ENCODE measurements around the gene ASXL3. TPM values are rescaled to one million over a fixed set of nuclear protein-coding genes. Genes with fewer than 3 reads are reported as not detected.

ASXL3 gene
- total and polyA plus RNA-seq, 2 donors, result 0.11 to 0.42 TPM

GRCh38 chr18:33745151-33745795 lies 167.3 kb downstream of the ASXL3 start:
- H3K27ac ChIP-seq (ENCODE audit: low read depth in 1 of 2, low read length in 1 of 2), result no peak overlapping the region
- 95% methylated on average over 8 of the region's 8 CpGs for WGBS

GRCh38 chr18:33745871-33746545 lies 168.0 kb downstream of the ASXL3 start:
- Histone ChIP-seq H3K36me3 (ENCODE audit: control insufficient read depth in 2 of 2, insufficient read depth in 2 of 2, low read length in 1 of 2) (no peaks in the 10 kb centered on the region), H3K4me1 (ENCODE audit: control insufficient read depth in 2 of 2, insufficient read depth in 2 of 2, low read length in 2 of 2) (no peaks in the 10 kb centered on the region), H3K4me3 (ENCODE audit: low read length in 2 of 2) (no peak overlapping the region), H3K27ac (ENCODE audit: low read depth in 1 of 2, low read length in 1 of 2) (no peak overlapping the region), H3K9me3 (ENCODE audit: control insufficient read depth in 2 of 2, insufficient read depth in 1 of 2, low read length in 1 of 2) (no peaks in the 10 kb centered on the region), H3K27me3 (ENCODE audit: control insufficient read depth in 2 of 2, insufficient read depth in 1 of 2, low read length in 1 of 2) (no peaks in the 10 kb centered on the region)
- WGBS, result 95% methylated on average over 16 of the region's 16 CpGs
- no peak for DNase-seq (ENCODE audit: low read depth in 6 of 9, low spot score in 9 of 9)

More at GRCh38 chr18:33745151-33745795, 167.3 kb downstream of the ASXL3 start:
- no peak overlapping the region for H3K4me3 ChIP-seq (ENCODE audit: low read length in 2 of 2)
- H3K36me3 ChIP-seq (ENCODE audit: control insufficient read depth in 2 of 2, insufficient read depth in 2 of 2, low read length in 1 of 2), result no peaks in the 10 kb centered on the region
- no peaks in the 10 kb centered on the region for H3K9me3 ChIP-seq (ENCODE audit: control insufficient read depth in 2 of 2, insufficient read depth in 1 of 2, low read length in 1 of 2)
- DNase-seq (ENCODE audit: low read depth in 6 of 9, low spot score in 9 of 9), result no peak
- H3K27me3 ChIP-seq (ENCODE audit: control insufficient read depth in 2 of 2, insufficient read depth in 1 of 2, low read length in 1 of 2), result no peaks in the 10 kb centered on the region
- H3K4me1 ChIP-seq (ENCODE audit: control insufficient read depth in 2 of 2, insufficient read depth in 2 of 2, low read length in 2 of 2), result no peaks in the 10 kb centered on the region

GRCh38 chr18:33749834-33750233 lies 171.8 kb downstream of the ASXL3 start:
- H3K27ac ChIP-seq (ENCODE audit: low read depth in 1 of 2, low read length in 1 of 2), result no peak overlapping the region
- H3K9me3 ChIP-seq (ENCODE audit: control insufficient read depth in 2 of 2, insufficient read depth in 1 of 2, low read length in 1 of 2), result no peaks in the 10 kb centered on the region
- WGBS, result 40% methylated on average over 9 of the region's 9 CpGs
- H3K4me3 ChIP-seq (ENCODE audit: low read length in 2 of 2), result no peak overlapping the region
- no peak for DNase-seq (ENCODE audit: low read depth in 6 of 9, low spot score in 9 of 9)
- H3K36me3 ChIP-seq (ENCODE audit: control insufficient read depth in 2 of 2, insufficient read depth in 2 of 2, low read length in 1 of 2), result no peaks in the 10 kb centered on the region
- no peaks in the 10 kb centered on the region for H3K27me3 ChIP-seq (ENCODE audit: control insufficient read depth in 2 of 2, insufficient read depth in 1 of 2, low read length in 1 of 2)
- no peaks in the 10 kb centered on the region for H3K4me1 ChIP-seq (ENCODE audit: control insufficient read depth in 2 of 2, insufficient read depth in 2 of 2, low read length in 2 of 2)

DNA sequence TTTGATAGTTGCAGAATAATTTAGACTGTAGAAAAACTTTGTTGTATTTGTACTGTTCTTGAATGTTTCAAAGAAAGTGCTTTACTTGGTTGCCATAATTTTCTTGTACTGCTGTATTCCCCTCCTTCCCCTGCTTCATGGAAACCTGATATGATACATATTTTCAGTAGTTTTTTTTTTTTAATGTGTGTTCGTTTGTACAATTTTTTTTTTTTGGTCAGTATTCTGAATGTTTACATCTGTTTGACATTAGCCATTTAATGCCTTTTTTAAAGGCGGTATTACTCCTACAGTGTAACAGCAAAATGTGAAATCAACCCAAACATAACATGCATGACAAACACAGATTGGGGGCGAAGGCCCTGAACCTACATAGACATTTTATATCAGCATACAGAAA lies 172.3 kb downstream of the ASXL3 start:
- Histone ChIP-seq H3K4me3 (ENCODE audit: low read length in 2 of 2) (no peak overlapping the region), H3K27me3 (ENCODE audit: control insufficient read depth in 2 of 2, insufficient read depth in 1 of 2, low read length in 1 of 2) (no peaks in the 10 kb centered on the region), H3K36me3 (ENCODE audit: control insufficient read depth in 2 of 2, insufficient read depth in 2 of 2, low read length in 1 of 2) (no peaks in the 10 kb centered on the region), H3K27ac (ENCODE audit: low read depth in 1 of 2, low read length in 1 of 2) (no peak overlapping the region), H3K9me3 (ENCODE audit: control insufficient read depth in 2 of 2, insufficient read depth in 1 of 2, low read length in 1 of 2) (no peaks in the 10 kb centered on the region), H3K4me1 (ENCODE audit: control insufficient read depth in 2 of 2, insufficient read depth in 2 of 2, low read length in 2 of 2) (no peaks in the 10 kb centered on the region)
- DNase-seq (ENCODE audit: low read depth in 6 of 9, low spot score in 9 of 9), result no peak
- WGBS, result 90% methylated on average over 3 of the region's 3 CpGs

- peak in 1 of 9 donors; percentile 20 for DNase-seq (ENCODE audit: low read depth in 6 of 9, low spot score in 9 of 9)
- Histone ChIP-seq H3K9me3 (ENCODE audit: control insufficient read depth in 2 of 2, insufficient read depth in 1 of 2, low read length in 1 of 2) (no peaks in the 10 kb centered on the region), H3K36me3 (ENCODE audit: control insufficient read depth in 2 of 2, insufficient read depth in 2 of 2, low read length in 1 of 2) (no peaks in the 10 kb centered on the region), H3K4me1 (ENCODE audit: control insufficient read depth in 2 of 2, insufficient read depth in 2 of 2, low read length in 2 of 2) (no peaks in the 10 kb centered on the region), H3K27ac (ENCODE audit: low read depth in 1 of 2, low read length in 1 of 2) (no peak overlapping the region), H3K27me3 (ENCODE audit: control insufficient read depth in 2 of 2, insufficient read depth in 1 of 2, low read length in 1 of 2) (no peaks in the 10 kb centered on the region), H3K4me3 (ENCODE audit: low read length in 2 of 2) (no peak overlapping the region)
- WGBS, result 53% methylated on average over 4 of the region's 4 CpGs
Observed at GRCh38 chr18:33751613-33752221, 173.7 kb downstream of the ASXL3 start.

DNA sequence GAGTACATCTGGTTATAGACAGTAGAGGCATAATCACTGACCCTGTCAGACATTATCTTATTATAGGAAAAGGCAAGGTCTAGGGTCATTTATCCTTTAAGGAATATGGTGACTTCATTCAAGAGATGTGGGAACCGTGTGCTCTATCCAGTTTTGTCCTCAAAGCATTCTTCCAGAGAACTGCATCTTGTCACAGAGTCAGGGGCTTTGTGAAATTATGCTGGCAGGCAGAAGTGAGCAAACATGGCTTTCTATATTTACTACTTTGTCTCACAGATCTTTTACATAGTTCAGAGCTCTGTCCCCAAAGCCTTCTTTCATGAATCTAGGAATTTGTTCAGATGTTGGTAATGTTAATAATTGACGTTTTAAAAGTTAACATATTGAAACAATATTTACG lies 177.4 kb downstream of the ASXL3 start:
- WGBS, result 90% methylated on average over 3 of the region's 3 CpGs
- Histone ChIP-seq H3K4me1 (ENCODE audit: control insufficient read depth in 2 of 2, insufficient read depth in 2 of 2, low read length in 2 of 2) (no peaks in the 10 kb centered on the region), H3K9me3 (ENCODE audit: control insufficient read depth in 2 of 2, insufficient read depth in 1 of 2, low read length in 1 of 2) (no peaks in the 10 kb centered on the region), H3K27me3 (ENCODE audit: control insufficient read depth in 2 of 2, insufficient read depth in 1 of 2, low read length in 1 of 2) (no peaks in the 10 kb centered on the region), H3K36me3 (ENCODE audit: control insufficient read depth in 2 of 2, insufficient read depth in 2 of 2, low read length in 1 of 2) (no peaks in the 10 kb centered on the region), H3K27ac (ENCODE audit: low read depth in 1 of 2, low read length in 1 of 2) (no peak overlapping the region), H3K4me3 (ENCODE audit: low read length in 2 of 2) (no peak overlapping the region)
- no peak for DNase-seq (ENCODE audit: low read depth in 6 of 9, low spot score in 9 of 9)

- H3K9me3 ChIP-seq (ENCODE audit: control insufficient read depth in 2 of 2, insufficient read depth in 1 of 2, low read length in 1 of 2), result no peaks in the 10 kb centered on the region
- no peak overlapping the region for H3K4me3 ChIP-seq (ENCODE audit: low read length in 2 of 2)
- 76% methylated on average over 6 of the region's 6 CpGs for WGBS
- H3K27me3 ChIP-seq (ENCODE audit: control insufficient read depth in 2 of 2, insufficient read depth in 1 of 2, low read length in 1 of 2), result no peaks in the 10 kb centered on the region
- DNase-seq (ENCODE audit: low read depth in 6 of 9, low spot score in 9 of 9), result no peak
- H3K27ac ChIP-seq (ENCODE audit: low read depth in 1 of 2, low read length in 1 of 2), result no peak overlapping the region
- no peaks in the 10 kb centered on the region for H3K4me1 ChIP-seq (ENCODE audit: control insufficient read depth in 2 of 2, insufficient read depth in 2 of 2, low read length in 2 of 2)
- H3K36me3 ChIP-seq (ENCODE audit: control insufficient read depth in 2 of 2, insufficient read depth in 2 of 2, low read length in 1 of 2), result no peaks in the 10 kb centered on the region
Observed at GRCh38 chr18:33755931-33756560, 178.0 kb downstream of the ASXL3 start.

DNA sequence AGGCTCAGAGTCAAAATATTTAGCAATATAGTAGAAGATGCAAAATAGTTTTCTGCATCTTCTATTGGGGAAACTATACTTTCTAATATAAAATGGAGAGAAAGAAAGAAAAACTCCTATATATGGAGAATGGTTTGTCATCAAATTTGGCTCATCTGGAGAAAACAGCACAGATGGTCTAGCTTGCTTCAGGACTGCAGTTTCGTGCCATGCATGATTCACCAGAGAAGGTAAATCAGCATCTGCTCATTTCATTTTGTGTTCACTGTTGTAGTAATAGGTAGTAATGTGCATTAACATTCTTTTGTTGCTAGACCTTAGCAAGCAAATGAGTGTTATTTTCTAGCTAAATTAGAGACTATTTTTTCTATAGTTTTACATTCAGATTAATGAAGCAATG lies 179.0 kb downstream of the ASXL3 start:
- DNase-seq (ENCODE audit: low read depth in 6 of 9, low spot score in 9 of 9), result no peak
- H3K9me3 ChIP-seq (ENCODE audit: control insufficient read depth in 2 of 2, insufficient read depth in 1 of 2, low read length in 1 of 2), result no peaks in the 10 kb centered on the region
- WGBS, result 79% methylated on average over 1 of the region's 1 CpG

GRCh38 chr18:33761363-33761762 lies 183.3 kb downstream of the ASXL3 start:
- Histone ChIP-seq H3K27ac (ENCODE audit: low read depth in 1 of 2, low read length in 1 of 2) (no peak overlapping the region), H3K27me3 (ENCODE audit: control insufficient read depth in 2 of 2, insufficient read depth in 1 of 2, low read length in 1 of 2) (no peaks in the 10 kb centered on the region), H3K36me3 (ENCODE audit: control insufficient read depth in 2 of 2, insufficient read depth in 2 of 2, low read length in 1 of 2) (no peaks in the 10 kb centered on the region), H3K9me3 (ENCODE audit: control insufficient read depth in 2 of 2, insufficient read depth in 1 of 2, low read length in 1 of 2) (no peaks in the 10 kb centered on the region), H3K4me1 (ENCODE audit: control insufficient read depth in 2 of 2, insufficient read depth in 2 of 2, low read length in 2 of 2) (no peaks in the 10 kb centered on the region), H3K4me3 (ENCODE audit: low read length in 2 of 2) (no peak overlapping the region)
- DNase-seq (ENCODE audit: low read depth in 6 of 9, low spot score in 9 of 9), result no peak

More for the DNA sequence above, 179.0 kb downstream of the ASXL3 start:
- no peak overlapping the region for H3K27ac ChIP-seq (ENCODE audit: low read depth in 1 of 2, low read length in 1 of 2)
- H3K4me1 ChIP-seq (ENCODE audit: control insufficient read depth in 2 of 2, insufficient read depth in 2 of 2, low read length in 2 of 2), result no peaks in the 10 kb centered on the region
- no peak overlapping the region for H3K4me3 ChIP-seq (ENCODE audit: low read length in 2 of 2)
- H3K36me3 ChIP-seq (ENCODE audit: control insufficient read depth in 2 of 2, insufficient read depth in 2 of 2, low read length in 1 of 2), result no peaks in the 10 kb centered on the region
- no peaks in the 10 kb centered on the region for H3K27me3 ChIP-seq (ENCODE audit: control insufficient read depth in 2 of 2, insufficient read depth in 1 of 2, low read length in 1 of 2)

Measured in thymus (tissue), 11 donors.